Measurements from ENCODE around the gene GJA5.
"Not testable (repeated sequence)": the region's sequence is repeated elsewhere in the genome, so short reads cannot be mapped to it uniquely, and the experiment has no call there.

GJA5 gene

DNA sequence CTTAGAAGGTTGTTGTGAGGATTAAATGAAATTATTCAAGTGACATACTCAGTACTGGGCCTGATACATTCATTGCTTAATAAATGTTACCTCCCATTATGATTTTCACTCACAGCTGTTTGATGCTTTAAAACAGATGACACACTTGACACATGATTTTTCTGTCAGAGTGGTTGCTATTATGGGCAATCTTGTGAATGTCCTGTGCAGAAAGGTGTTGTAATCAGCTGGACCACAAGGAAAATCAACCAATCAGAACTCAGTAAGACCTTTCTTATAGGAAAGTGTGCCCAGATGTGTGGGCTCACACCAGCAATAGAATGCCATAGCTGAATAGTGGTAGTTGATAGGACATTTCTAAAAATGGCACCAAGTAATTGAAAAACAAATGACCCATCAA, 23.5 kb downstream of the GJA5 start:
- no peak overlapping the region for H3K4me3 ChIP-seq (ENCODE audit: low read depth, low read length)
- no peak for DNase-seq (ENCODE audit: low read depth)
- TF ChIP-seq POLR2A (IDR thresholded peaks at IDR 0.05; ENCODE audit: extremely low read depth, insufficient read length) (no peak), MYC (IDR thresholded peaks at IDR 0.05; ENCODE audit: low read depth, low read length) (no peak), CTCF (IDR thresholded peaks at IDR 0.05; ENCODE audit: low read depth, low read length) (no peak), MAX (IDR thresholded peaks at IDR 0.05; ENCODE audit: low read depth, low read length) (no peak)

GRCh38 chr1:147735423-147735822, 25.0 kb downstream of the GJA5 start:
- no peak for DNase-seq (ENCODE audit: low read depth)
- no peak for TF ChIP-seq MAX (IDR thresholded peaks at IDR 0.05; ENCODE audit: low read depth, low read length)
- no peak for TF ChIP-seq MYC (IDR thresholded peaks at IDR 0.05; ENCODE audit: low read depth, low read length)
- no peak for TF ChIP-seq POLR2A (IDR thresholded peaks at IDR 0.05; ENCODE audit: extremely low read depth, insufficient read length)
- no peak for TF ChIP-seq CTCF (IDR thresholded peaks at IDR 0.05; ENCODE audit: low read depth, low read length)
- no peak overlapping the region for H3K4me3 ChIP-seq (ENCODE audit: low read depth, low read length)

- not testable (repeated sequence) for DNase-seq (ENCODE audit: low read depth); H3K4me3 ChIP-seq (ENCODE audit: low read depth, low read length)
Observed at GRCh38 chr1:147734291-147734841, 26.0 kb downstream of the GJA5 start.

- DNase-seq (ENCODE audit: low read depth): no peak
- TF ChIP-seq MYC (IDR thresholded peaks at IDR 0.05; ENCODE audit: low read depth, low read length): no peak
- no peak for TF ChIP-seq CTCF (IDR thresholded peaks at IDR 0.05; ENCODE audit: low read depth, low read length)
- TF ChIP-seq POLR2A (IDR thresholded peaks at IDR 0.05; ENCODE audit: extremely low read depth, insufficient read length): no peak
- TF ChIP-seq MAX (IDR thresholded peaks at IDR 0.05; ENCODE audit: low read depth, low read length): no peak
- H3K4me3 ChIP-seq (ENCODE audit: low read depth, low read length): no peak overlapping the region
Observed at GRCh38 chr1:147729315-147729714, 31.1 kb downstream of the GJA5 start.

- H3K4me3 ChIP-seq (ENCODE audit: low read depth, low read length): no peak overlapping the region
- no peak for DNase-seq (ENCODE audit: low read depth)
- TF ChIP-seq MYC (IDR thresholded peaks at IDR 0.05; ENCODE audit: low read depth, low read length): no peak
- no peak for TF ChIP-seq MAX (IDR thresholded peaks at IDR 0.05; ENCODE audit: low read depth, low read length)
- TF ChIP-seq CTCF (IDR thresholded peaks at IDR 0.05; ENCODE audit: low read depth, low read length): no peak
- TF ChIP-seq POLR2A (IDR thresholded peaks at IDR 0.05; ENCODE audit: extremely low read depth, insufficient read length): no peak
Observed at GRCh38 chr1:147726168-147726567, 34.2 kb downstream of the GJA5 start.

DNA sequence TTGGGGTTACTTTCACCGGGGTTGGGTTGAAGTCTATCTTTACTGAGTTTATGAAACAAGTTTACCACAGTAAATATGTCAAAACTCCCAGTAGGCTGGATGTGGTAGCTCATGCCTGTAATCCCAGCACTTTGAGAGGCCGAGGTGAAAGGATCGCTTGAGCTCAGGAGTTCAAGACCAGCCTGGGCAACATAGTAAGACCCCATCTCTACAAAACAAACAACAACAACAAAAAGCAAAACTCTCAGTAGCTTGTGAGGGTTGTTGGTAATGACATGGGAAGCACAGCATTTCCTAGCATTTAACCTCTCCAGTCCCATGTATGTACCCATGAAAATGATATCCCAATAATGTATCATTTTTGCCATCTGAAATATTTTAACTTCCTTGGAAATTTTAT, 34.7 kb downstream of the GJA5 start:
- TF ChIP-seq MAX (IDR thresholded peaks at IDR 0.05; ENCODE audit: low read depth, low read length) (no peak), CTCF (IDR thresholded peaks at IDR 0.05; ENCODE audit: low read depth, low read length) (no peak), MYC (IDR thresholded peaks at IDR 0.05; ENCODE audit: low read depth, low read length) (no peak), POLR2A (IDR thresholded peaks at IDR 0.05; ENCODE audit: extremely low read depth, insufficient read length) (no peak)
- no peak for DNase-seq (ENCODE audit: low read depth)
- H3K4me3 ChIP-seq (ENCODE audit: low read depth, low read length): no peak overlapping the region

Data from NB4 (cell line).